OCI-LY1 (cell line): Measurements from ENCODE around the gene NR5A1.

ENCODE experiments used
- H2AFZ ChIP-seq: fragments of 200-600 bp; sonication (generic), shearing (Covaris generic); 2 replicates; pipeline ENCODE4 v1.6.0; 2014; ENCODE audit warnings: antibody characterized with exemption, mild to moderate bottlenecking, low read length
- H3F3A ChIP-seq: fragments of 200-600 bp; sonication (generic), shearing (Covaris generic); 2 replicates; pipeline ENCODE4 v1.6.0; 2014; ENCODE audit warnings: mild to moderate bottlenecking, antibody characterized with exemption, low read length, moderate library complexity; ENCODE audit not compliant: insufficient read depth
- H3K27ac ChIP-seq: fragments of 200-600 bp; sonication (generic); 2 replicates; pipeline ENCODE4 v1.5.1; 2014; ENCODE audit warnings: low read length, mixed run types, mild to moderate bottlenecking, low read depth; ENCODE audit not compliant: poor library complexity, severe bottlenecking
- H3K27me3 ChIP-seq: fragments of 200-600 bp; sonication (generic); 2 replicates; pipeline ENCODE4 v1.6.0; 2014; ENCODE audit warnings: antibody characterized with exemption, mild to moderate bottlenecking, low read length, moderate library complexity; ENCODE audit not compliant: insufficient read depth
- H3K36me3 ChIP-seq: fragments of 200-600 bp; sonication (generic); 2 replicates; pipeline ENCODE4 v1.6.1; 2014; ENCODE audit warnings: mild to moderate bottlenecking, antibody characterized with exemption, low read length, moderate library complexity, mixed read lengths; ENCODE audit not compliant: insufficient read depth
- H3K4me1 ChIP-seq: fragments of 200-600 bp; sonication (generic); 2 replicates; pipeline ENCODE4 v1.5.1; 2014; ENCODE audit warnings: mild to moderate bottlenecking, low read length, moderate library complexity; ENCODE audit not compliant: insufficient read depth, severe bottlenecking
- H3K4me2 ChIP-seq: fragments of 200-600 bp; sonication (generic), shearing (Covaris generic); 2 replicates; pipeline ENCODE4 v1.6.1; 2014; ENCODE audit warnings: low read length
- H3K4me3 ChIP-seq: fragments of 200-600 bp; sonication (generic); 2 replicates; pipeline ENCODE4 v1.5.1; 2014; ENCODE audit warnings: low read length, low read depth, mild to moderate bottlenecking, mixed read lengths; ENCODE audit not compliant: poor library complexity, severe bottlenecking
- H3K79me2 ChIP-seq: fragments of 200-600 bp; shearing (Covaris generic); 2 replicates; pipeline ENCODE4 v1.6.1; 2016; ENCODE audit warnings: mixed run types, low read length, mixed read lengths; ENCODE audit not compliant: insufficient read depth
- H3K9ac ChIP-seq: fragments of 200-600 bp; sonication (generic), shearing (Covaris generic); 2 replicates; pipeline ENCODE4 v1.6.1; 2014; ENCODE audit warnings: mild to moderate bottlenecking, low read length, mixed read lengths
- H3K9me2 ChIP-seq: fragments of 200-600 bp; sonication (generic), shearing (Covaris generic); 2 replicates; pipeline ENCODE4 v1.6.1; 2014; ENCODE audit warnings: low read depth, mild to moderate bottlenecking, low read length, mixed read lengths
- H3K9me3 ChIP-seq: fragments of 200-600 bp; shearing (Covaris generic); 2 replicates; pipeline ENCODE4 v1.6.1; 2014; ENCODE audit warnings: low read length, mixed read lengths
- H4K20me1 ChIP-seq: fragments of 200-600 bp; sonication (generic), shearing (Covaris generic); 2 replicates; pipeline ENCODE4 v1.6.0; 2016; ENCODE audit warnings: mild to moderate bottlenecking, low read length; ENCODE audit not compliant: insufficient read depth
- CTCF ChIP-seq: fragments of 200-600 bp; sonication (generic), shearing (Covaris generic); IDR thresholded peaks from 2 replicates; pipeline ENCODE4 v1.5.1; 2017; ENCODE audit warnings: mild to moderate bottlenecking, antibody characterized with exemption, low read length, moderate library complexity, mixed read lengths
- EZH2 ChIP-seq: fragments of 200-600 bp; sonication (generic), shearing (Covaris generic); IDR thresholded peaks from 2 replicates; pipeline ENCODE4 v1.8.0; 2017; ENCODE audit warnings: borderline replicate concordance, mixed run types, mild to moderate bottlenecking, antibody characterized with exemption, low read length, moderate library complexity, mixed read lengths

Gene NR5A1

GRCh38 chr9:124531115-124531514 is 23.9 kb upstream of the NR5A1 start:
- TF ChIP-seq CTCF (no peak), EZH2 (no peak)
- H3K79me2 ChIP-seq, result no peaks in the 10 kb centered on the region
- H3K9ac ChIP-seq, result no peak overlapping the region
- no peak overlapping the region for H3K4me2 ChIP-seq
- H3K36me3 ChIP-seq, result no peaks in the 10 kb centered on the region
- H3F3A ChIP-seq, result no peaks in the 10 kb centered on the region
- no peak overlapping the region for H3K27ac ChIP-seq
- H3K9me3 ChIP-seq, result no peaks in the 10 kb centered on the region
- no peaks in the 10 kb centered on the region for H3K4me1 ChIP-seq
- no peak overlapping the region for H3K4me3 ChIP-seq
- H3K27me3 ChIP-seq, result no peaks in the 10 kb centered on the region
- H3K9me2 ChIP-seq, result no peaks in the 10 kb centered on the region
- no peak overlapping the region for H2AFZ ChIP-seq
- no peaks in the 10 kb centered on the region for H4K20me1 ChIP-seq

GRCh38 chr9:124530246-124530645 is 23.0 kb upstream of the NR5A1 start:
- no peaks in the 10 kb centered on the region for H3K79me2 ChIP-seq
- H4K20me1 ChIP-seq, result no peaks in the 10 kb centered on the region
- H3F3A ChIP-seq, result no peaks in the 10 kb centered on the region
- H3K4me3 ChIP-seq, result no peak overlapping the region
- no peaks in the 10 kb centered on the region for H3K27me3 ChIP-seq
- no peaks in the 10 kb centered on the region for H3K9me3 ChIP-seq
- no peaks in the 10 kb centered on the region for H3K4me1 ChIP-seq
- no peak overlapping the region for H3K27ac ChIP-seq
- no peak overlapping the region for H2AFZ ChIP-seq
- no peaks in the 10 kb centered on the region for H3K9me2 ChIP-seq
- no peaks in the 10 kb centered on the region for H3K36me3 ChIP-seq
- no peak overlapping the region for H3K9ac ChIP-seq
- no peak for TF ChIP-seq CTCF
- no peak for TF ChIP-seq EZH2
- H3K4me2 ChIP-seq, result no peak overlapping the region

- H3K9ac ChIP-seq, result no peak overlapping the region
- H3F3A ChIP-seq, result no peaks in the 10 kb centered on the region
- no peak overlapping the region for H3K4me3 ChIP-seq
- no peaks in the 10 kb centered on the region for H3K4me1 ChIP-seq
- TF ChIP-seq CTCF (no peak), EZH2 (no peak)
- H3K27me3 ChIP-seq, result no peaks in the 10 kb centered on the region
- H2AFZ ChIP-seq, result no peak overlapping the region
- no peaks in the 10 kb centered on the region for H3K9me2 ChIP-seq
- H3K9me3 ChIP-seq, result no peaks in the 10 kb centered on the region
- no peak overlapping the region for H3K27ac ChIP-seq
- no peak overlapping the region for H3K4me2 ChIP-seq
- no peaks in the 10 kb centered on the region for H3K79me2 ChIP-seq
- H4K20me1 ChIP-seq, result no peaks in the 10 kb centered on the region
- H3K36me3 ChIP-seq, result no peaks in the 10 kb centered on the region
These were observed 20.6 kb upstream of the NR5A1 start for GRCh38 chr9:124527781-124528180.
